Bladder microvascular endothelial cell (primary cell): Measurements from ENCODE around the gene FHOD1. TPM values are rescaled to one million over a fixed set of nuclear protein-coding genes. Genes with fewer than 3 reads are reported as not detected.

Experiments
- total RNA-seq: library from RNA; depleted of rRNA; stranded (reverse); fragments of >200 nt; gene quantifications from 2 replicates; pipeline ENCODE4 v1.2.3, GENCODE V29; 2014

The FHOD1 gene
- 17.5 and 26.0 TPM in 2 replicates for total RNA-seq

GRCh38 chr16:67247192-67248072 is at the start of gene FHOD1:
Gene FHOD1 (minus strand): TSS chr16:67247481. CDS start chr16:67247410, 71 bp downstream.

GRCh38 chr16:67279296-67280089 is 32.2 kb upstream of the FHOD1 start, which contains the start of gene PLEKHG4:
Gene PLEKHG4 (plus strand): TSS chr16:67279532. CDS start chr16:67280045, 513 bp downstream.

GRCh38 chr16:67248401-67249177 is 1.3 kb upstream of the FHOD1 start, which contains the start of gene SLC9A5:
Gene SLC9A5 (plus strand): TSS chr16:67248979. CDS start chr16:67249015, 36 bp downstream.

GRCh38 chr16:67226804-67227566 is 20.3 kb downstream of the FHOD1 start, which contains the start of gene TMEM208:
Gene TMEM208 (plus strand): TSS chr16:67227130. CDS start chr16:67227219, 89 bp downstream.

GRCh38 chr16:67199011-67199807 is 48.1 kb downstream of the FHOD1 start, which contains the start of gene ELMO3:
Gene ELMO3 (plus strand): TSS chr16:67199131. CDS start chr16:67199327, 196 bp downstream.

GRCh38 chr16:67191995-67192681 is 55.1 kb downstream of the FHOD1 start, which contains the start of gene E2F4:
Gene E2F4 (plus strand): TSS chr16:67192155. CDS start chr16:67192228, 73 bp downstream.

GRCh38 chr16:67190041-67190440 is 57.2 kb downstream of the FHOD1 start, which contains the start of gene EXOC3L1:
Gene EXOC3L1 (minus strand): TSS chr16:67190136. CDS start chr16:67189676, 460 bp downstream.

GRCh38 chr16:67183627-67184452 is 63.4 kb downstream of the FHOD1 start, which contains the start of gene MATCAP1:
Gene MATCAP1 (minus strand): TSS chr16:67183963. CDS start chr16:67180610, 3,353 bp downstream.

Other genes starting within 250 kb of the FHOD1 start
- 70.4 and 113 TPM in 2 replicates for gene CBFB, start 218.3 kb downstream of the FHOD1 start, total RNA-seq
- gene PHAF1, start 137.5 kb downstream of the FHOD1 start, total RNA-seq: 7.9 and 22.1 TPM in 2 replicates
- gene B3GNT9, start 96.5 kb downstream of the FHOD1 start, total RNA-seq: 1.3 and 4.0 TPM in 2 replicates
- gene TRADD, start 87.6 kb downstream of the FHOD1 start, total RNA-seq: 12.3 and 15.6 TPM in 2 replicates
- gene FBXL8, start 87.5 kb downstream of the FHOD1 start, total RNA-seq: 4.6 and 5.0 TPM in 2 replicates
- 1.9 and 4.0 TPM in 2 replicates for gene HSF4, start 82.7 kb downstream of the FHOD1 start, total RNA-seq
- gene NOL3, start 76.9 kb downstream of the FHOD1 start, total RNA-seq: 6.8 and 13.5 TPM in 2 replicates
- 7.8 and 18.3 TPM in 2 replicates for gene MATCAP1, start 63.5 kb downstream of the FHOD1 start, total RNA-seq
- 12.8 and 28.3 TPM in 2 replicates for gene EXOC3L1, start 57.3 kb downstream of the FHOD1 start, total RNA-seq
- gene E2F4, start 55.3 kb downstream of the FHOD1 start, total RNA-seq: 45.2 and 81.6 TPM in 2 replicates
- 1.3 and 1.4 TPM in 2 replicates for gene ELMO3, start 48.4 kb downstream of the FHOD1 start, total RNA-seq
- gene TMEM208, start 20.4 kb downstream of the FHOD1 start, total RNA-seq: 20.3 and 21.5 TPM in 2 replicates
- gene SLC9A5, start 1.5 kb upstream of the FHOD1 start, total RNA-seq: 0.32 and 0.82 TPM in 2 replicates
- 7.0 and 11.4 TPM in 2 replicates for gene PLEKHG4, start 32.1 kb upstream of the FHOD1 start, total RNA-seq
- 0.16 TPM in 1 of 2 replicates, not detected in the other for gene KCTD19, start 79.3 kb upstream of the FHOD1 start, total RNA-seq
- under 0.01 and 0.38 TPM in 2 replicates for gene LRRC36, start 79.3 kb upstream of the FHOD1 start, total RNA-seq
- 0.13 TPM in 1 of 2 replicates, not detected in the other for gene TPPP3, start 146.0 kb upstream of the FHOD1 start, total RNA-seq
- gene ZDHHC1, start 169.0 kb upstream of the FHOD1 start, total RNA-seq: 2.8 and 5.6 TPM in 2 replicates
- gene HSD11B2, start 183.6 kb upstream of the FHOD1 start, total RNA-seq: 0.16 and 0.38 TPM in 2 replicates
- 72.7 and 134 TPM in 2 replicates for gene ATP6V0D1, start 233.7 kb upstream of the FHOD1 start, total RNA-seq
- gene AGRP, start 236.1 kb upstream of the FHOD1 start, total RNA-seq: not detected in 2 replicates